HepG2 (cell line): Measurements from ENCODE around the gene SNX19. TPM values are rescaled to one million over a fixed set of nuclear protein-coding genes. Genes with fewer than 3 reads are reported as not detected.
A peak's percentile ranks its signal among the peaks of the same experiment; 100 is the strongest.

Source experiments
- ATF3 ChIP-seq: sonication (generic); formaldehyde crosslinking; IDR thresholded peaks from 2 replicates; pipeline ENCODE4 v1.4.0; 2020; ENCODE audit warnings: missing genetic modification reagents
- CHD4 ChIP-seq: fragments of 200-600 bp; sonication (generic); IDR thresholded peaks from 2 replicates; pipeline ENCODE4 v1.7.0; 2017; ENCODE audit warnings: mild to moderate bottlenecking, low read length, borderline replicate concordance
- DNMT3B ChIP-seq: conservative IDR thresholded peaks from 2 replicates; pipeline ENCODE4 v1.6.1; 2016; ENCODE audit warnings: missing biosample characterization, control low read depth
- E2F2 ChIP-seq: sonication (generic); formaldehyde crosslinking; IDR thresholded peaks from 2 replicates; pipeline ENCODE4 v1.4.0; 2020; ENCODE audit warnings: missing genetic modification reagents, borderline replicate concordance
- FOXJ3 ChIP-seq: sonication (generic); formaldehyde crosslinking; IDR thresholded peaks from 2 replicates; pipeline ENCODE4 v1.4.0; 2020; ENCODE audit warnings: missing genetic modification reagents, mild to moderate bottlenecking, borderline replicate concordance
- FOXP4 ChIP-seq: sonication (generic); formaldehyde crosslinking; IDR thresholded peaks from 2 replicates; pipeline ENCODE4 v1.4.0; 2020; ENCODE audit warnings: missing genetic modification reagents
- HNF4A ChIP-seq: sonication (generic); formaldehyde crosslinking; IDR thresholded peaks from 2 replicates; pipeline ENCODE4 v1.4.0; 2020; ENCODE audit warnings: missing genetic modification reagents
- HNRNPH1 ChIP-seq: fragments of 200-400 bp; formaldehyde crosslinking; optimal IDR thresholded peaks from 2 replicates; pipeline ENCODE3; 2017; ENCODE audit warnings: mild to moderate bottlenecking, low read depth, low read length
- HOMEZ ChIP-seq: IDR thresholded peaks from 2 replicates; pipeline ENCODE4 v1.6.1; 2016; ENCODE audit warnings: low read depth
- IRF2 ChIP-seq: IDR thresholded peaks from 2 replicates; pipeline ENCODE4 v1.6.1; 2018; ENCODE audit warnings: missing genetic modification reagents, missing compliant biosample characterization
- MIER2 ChIP-seq: IDR thresholded peaks from 2 replicates; pipeline ENCODE4 v1.6.1; 2016; ENCODE audit warnings: missing biosample characterization, missing genetic modification reagents
- NFKB2 ChIP-seq: sonication (generic); formaldehyde crosslinking; IDR thresholded peaks from 2 replicates; pipeline ENCODE4 v1.4.0; 2020; ENCODE audit warnings: missing genetic modification reagents, borderline replicate concordance
- PRMT3 ChIP-seq: sonication (generic); formaldehyde crosslinking; IDR thresholded peaks from 2 replicates; pipeline ENCODE4 v1.8.1; 2022; ENCODE audit warnings: low read depth, mild to moderate bottlenecking, moderate library complexity, missing genetic modification reagents, borderline replicate concordance
- RORA ChIP-seq: sonication (generic); formaldehyde crosslinking; IDR thresholded peaks from 2 replicates; pipeline ENCODE4 v1.5.0; 2020; ENCODE audit warnings: mild to moderate bottlenecking, missing genetic modification reagents, moderate library complexity
- SAFB2 ChIP-seq: sonication (generic); formaldehyde crosslinking; IDR thresholded peaks from 2 replicates; pipeline ENCODE4 v1.5.1; 2020; ENCODE audit warnings: missing genetic modification reagents, low read depth, mild to moderate bottlenecking, borderline replicate concordance
- TCF12 ChIP-seq, 2 experiments: fragments of 450-650 bp in 1 of 2; sonication (generic) in 1 of 2; formaldehyde crosslinking in 1 of 2; IDR thresholded peaks; 2 replicates each; pipeline versions ENCODE4 v1.6.1 to v1.8.0; 2017 to 2022; ENCODE audit warnings: antibody characterized with exemption in 1 of 2, mild to moderate bottlenecking in 1 of 2, missing genetic modification reagents in 1 of 2, moderate library complexity in 1 of 2
- ZNF136 ChIP-seq: sonication (generic); formaldehyde crosslinking; IDR thresholded peaks from 2 replicates; pipeline ENCODE4 v1.8.1; 2022; ENCODE audit warnings: low read depth, mild to moderate bottlenecking, moderate library complexity, missing genetic modification reagents
- ZNF282 ChIP-seq: fragments of 450-650 bp; IDR thresholded peaks from 2 replicates; pipeline ENCODE4 v1.6.1; 2018; ENCODE audit not compliant: partially characterized antibody
- ZNF30 ChIP-seq: sonication (generic); formaldehyde crosslinking; IDR thresholded peaks from 2 replicates; pipeline ENCODE4 v1.5.0; 2020; ENCODE audit warnings: mild to moderate bottlenecking, missing genetic modification reagents
- ZNF691 ChIP-seq: sonication (generic); formaldehyde crosslinking; IDR thresholded peaks from 2 replicates; pipeline ENCODE4 v1.4.0; 2020; ENCODE audit warnings: missing genetic modification reagents, low read depth, mild to moderate bottlenecking, borderline replicate concordance
- ZNF720 ChIP-seq: sonication (generic); formaldehyde crosslinking; IDR thresholded peaks from 2 replicates; pipeline ENCODE4 v1.4.0; 2020; ENCODE audit warnings: missing genetic modification reagents
- ZNF737 ChIP-seq: sonication (generic); formaldehyde crosslinking; IDR thresholded peaks from 2 replicates; pipeline ENCODE4 v1.5.0; 2020; ENCODE audit warnings: missing genetic modification reagents, mild to moderate bottlenecking, borderline replicate concordance
- ZNF782 ChIP-seq: sonication (generic); formaldehyde crosslinking; IDR thresholded peaks from 2 replicates; pipeline ENCODE4 v1.4.0; 2020; ENCODE audit warnings: missing genetic modification reagents, mild to moderate bottlenecking, borderline replicate concordance
- ZSCAN21 ChIP-seq: sonication (generic); formaldehyde crosslinking; IDR thresholded peaks from 2 replicates; pipeline ENCODE4 v1.8.0; 2022; ENCODE audit warnings: mild to moderate bottlenecking, missing genetic modification reagents, moderate library complexity, borderline replicate concordance
- polyA plus RNA-seq, 8 experiments: library from polyadenylated mRNA; depleted of rRNA in 3 of 8; stranded (reverse) in 7 of 8; unstranded in 1 of 8; fragments of >200 nt; fragmentation: Illumina TruSeq in 4 of 8; extraction: Trizol in 4 of 8; gene quantifications; 2 replicates each; pipeline versions ENCODE4 v1.2.1 to v1.2.3, GENCODE V29; 2011 to 2016; ENCODE audit warnings: low read depth in 4 of 8, missing spikeins in 1 of 8, mixed read lengths in 1 of 8; ENCODE audit not compliant: insufficient read depth in 1 of 8
- total RNA-seq, 5 experiments: library from RNA; depleted of rRNA; stranded (reverse); fragments of >200 nt; fragmentation: Illumina TruSeq; extraction: Trizol; gene quantifications; 2 replicates each; pipeline ENCODE4 v1.2.3, GENCODE V29; 2016; ENCODE audit warnings: low read depth in 1 of 5

SNX19 gene
- total and polyA plus RNA-seq, 2 of the 13 experiments (the other 11 are each of a cell fraction or from before 2014, with no cell fraction given): 0.13 to 0.27 TPM

GRCh38 chr11:130865774-130866114, 50.5 kb downstream of the SNX19 start (continued):
- TF ChIP-seq ZNF691 (CRISPR knock-in tag): no peak
- no peak for TF ChIP-seq RORA
- no peak for TF ChIP-seq FOXP4
- TF ChIP-seq ZNF136 (CRISPR knock-in tag): no peak
- TF ChIP-seq PRMT3 (CRISPR knock-in tag): no peak
- no peak for TF ChIP-seq IRF2 (CRISPR knock-in tag)
- TF ChIP-seq E2F2: no peak
- no peak for TF ChIP-seq MIER2
- TF ChIP-seq FOXJ3 (CRISPR knock-in tag): no peak; the same call in 1 of the 2 replicates
- TF ChIP-seq ZNF720 (CRISPR knock-in tag): no peak
- TF ChIP-seq TCF12 (IDR thresholded peaks at IDR 0.05): no peak
- no peak for TF ChIP-seq TCF12 (CRISPR knock-in tag; IDR thresholded peaks at IDR 0.05)
- no peak for TF ChIP-seq SAFB2
- no peak for TF ChIP-seq ZNF782 (CRISPR knock-in tag)
- TF ChIP-seq NFKB2: no peak
- no peak for TF ChIP-seq HNRNPH1
- no peak for TF ChIP-seq ZNF30 (CRISPR knock-in tag)
- peak; percentile 88 for TF ChIP-seq HNF4A (CRISPR knock-in tag)
- TF ChIP-seq ZNF282: no peak
- no peak for TF ChIP-seq CHD4
- no peak for TF ChIP-seq HOMEZ (CRISPR knock-in tag)
- TF ChIP-seq DNMT3B (CRISPR knock-in tag): no peak
- TF ChIP-seq ATF3 (CRISPR knock-in tag): no peak
- no peak for TF ChIP-seq ZNF737 (CRISPR knock-in tag)
- no peak for TF ChIP-seq ZSCAN21 (CRISPR knock-in tag)
